Activated naive CD8-positive, alpha-beta T cell treated with anti-CD3 and anti-CD28 coated beads, Interleukin-2, amount 10 ng/mL, durations not matched to agents 7 days and 5 days (primary cell): ENCODE data around the gene ZBTB7B. TPM values are rescaled to one million over a fixed set of nuclear protein-coding genes. Genes with fewer than 3 reads are reported as not detected.

Experiments used
- ATAC-seq: fragments of 150-1000 bp; cut with Tn5 transposase; one replicate; pipeline ENCODE4 v1.10.0; 2021; ENCODE audit warnings: low read depth, moderate library complexity
- POLR2A ChIA-PET: fragments of 350-600 bp; sonication (Branson Sonifier 250); formaldehyde crosslinking; loops from one replicate; lab custom pipeline; 2021; ENCODE audit warnings: antibody characterized with exemption; lab: Charles Lee
- DNase-seq: peaks from one replicate; pipeline ENCODE4 v3.0.0; 2021
- H3K27ac Mint-ChIP-seq: one replicate; pipeline ENCODE4 v1.8.0; 2022; ENCODE audit warnings: mild to moderate bottlenecking, mixed read lengths
- H3K27me3 Mint-ChIP-seq: one replicate; pipeline ENCODE4 v1.8.0; 2022; ENCODE audit warnings: mild to moderate bottlenecking, moderate library complexity, mixed read lengths
- H3K36me3 Mint-ChIP-seq: one replicate; pipeline ENCODE4 v1.8.0; 2021; ENCODE audit warnings: mild to moderate bottlenecking, mixed read lengths
- H3K4me1 Mint-ChIP-seq: one replicate; pipeline ENCODE4 v1.8.0; 2021; ENCODE audit warnings: mixed read lengths
- H3K4me3 Mint-ChIP-seq: one replicate; pipeline ENCODE4 v1.8.0; 2022; ENCODE audit warnings: mild to moderate bottlenecking, moderate library complexity, mixed read lengths
- H3K9me3 Mint-ChIP-seq: one replicate; pipeline ENCODE4 v1.8.0; 2021; ENCODE audit warnings: mixed read lengths
- total RNA-seq, 2 experiments: library from RNA; stranded (reverse); gene quantifications; one replicate each; pipeline ENCODE4 v1.2.3, GENCODE V29; 2021

Gene ZBTB7B
- total RNA-seq, 2 experiments from 2014 or later = 41.4 to 48.4 TPM

DNA sequence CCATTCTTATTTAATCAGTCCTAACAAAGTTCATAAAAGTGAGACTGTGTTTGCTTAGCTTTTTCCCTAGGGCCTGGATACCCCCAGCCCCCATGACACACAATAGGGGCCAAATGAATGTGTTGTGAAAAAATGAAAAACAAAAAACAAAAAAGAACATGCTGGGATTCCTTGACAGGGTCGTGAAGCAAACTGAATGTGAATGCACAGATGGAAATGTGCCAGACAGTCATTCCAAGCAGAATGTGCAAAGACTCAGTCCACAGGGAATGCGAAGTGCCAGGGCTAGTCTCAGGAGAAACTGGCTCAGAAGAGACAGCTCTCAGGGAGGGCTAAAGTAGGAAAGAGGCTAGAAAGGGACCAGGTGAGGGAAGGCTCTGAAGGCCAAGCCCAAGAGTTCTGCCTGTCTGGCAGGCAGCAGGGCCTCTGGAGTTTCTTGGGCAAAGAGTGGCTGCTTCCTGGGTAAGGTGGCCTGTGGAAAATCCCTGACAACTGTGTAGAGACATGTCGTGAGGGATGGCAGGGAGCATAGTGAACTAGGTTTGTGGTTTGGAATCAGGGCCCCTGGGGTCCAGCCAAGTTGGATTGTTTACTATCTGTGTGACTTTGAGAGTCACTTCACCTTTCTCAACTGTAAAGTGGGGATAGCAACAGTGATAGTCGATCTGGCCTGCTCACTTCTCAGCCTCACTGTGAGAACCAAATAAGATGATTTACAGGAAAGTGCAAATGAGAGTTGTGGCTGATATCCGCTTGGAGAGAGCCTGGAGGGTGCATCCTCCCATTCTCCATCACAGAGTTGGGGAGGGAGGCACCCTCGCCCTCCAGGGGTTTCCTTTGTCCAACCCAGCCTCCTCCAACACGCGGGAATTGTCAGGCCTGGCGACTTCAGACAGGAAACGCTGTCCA, 47.3 kb downstream of the ZBTB7B start:
- H3K27ac Mint-ChIP-seq = no peak overlapping the region
- no peaks in the 10 kb centered on the region for H3K9me3 Mint-ChIP-seq
- peaks cover 25% of the 10 kb centered on the region for H3K4me1 Mint-ChIP-seq
- DNase-seq (no peak), ATAC-seq (no peak)
- no peaks in the 10 kb centered on the region for H3K27me3 Mint-ChIP-seq
- H3K4me3 Mint-ChIP-seq = peak overlapping the region; percentile 89
- H3K36me3 Mint-ChIP-seq = peaks cover 1% of the 10 kb centered on the region
- POLR2A ChIA-PET = interaction anchor here (0.7 to 1.6 kb wide), 8 partner anchors 8 to 114 kb away, joined by 3 to 7 read pairs (median 4); partner anchors contain the start of genes FLAD1 and PMVK

DNA sequence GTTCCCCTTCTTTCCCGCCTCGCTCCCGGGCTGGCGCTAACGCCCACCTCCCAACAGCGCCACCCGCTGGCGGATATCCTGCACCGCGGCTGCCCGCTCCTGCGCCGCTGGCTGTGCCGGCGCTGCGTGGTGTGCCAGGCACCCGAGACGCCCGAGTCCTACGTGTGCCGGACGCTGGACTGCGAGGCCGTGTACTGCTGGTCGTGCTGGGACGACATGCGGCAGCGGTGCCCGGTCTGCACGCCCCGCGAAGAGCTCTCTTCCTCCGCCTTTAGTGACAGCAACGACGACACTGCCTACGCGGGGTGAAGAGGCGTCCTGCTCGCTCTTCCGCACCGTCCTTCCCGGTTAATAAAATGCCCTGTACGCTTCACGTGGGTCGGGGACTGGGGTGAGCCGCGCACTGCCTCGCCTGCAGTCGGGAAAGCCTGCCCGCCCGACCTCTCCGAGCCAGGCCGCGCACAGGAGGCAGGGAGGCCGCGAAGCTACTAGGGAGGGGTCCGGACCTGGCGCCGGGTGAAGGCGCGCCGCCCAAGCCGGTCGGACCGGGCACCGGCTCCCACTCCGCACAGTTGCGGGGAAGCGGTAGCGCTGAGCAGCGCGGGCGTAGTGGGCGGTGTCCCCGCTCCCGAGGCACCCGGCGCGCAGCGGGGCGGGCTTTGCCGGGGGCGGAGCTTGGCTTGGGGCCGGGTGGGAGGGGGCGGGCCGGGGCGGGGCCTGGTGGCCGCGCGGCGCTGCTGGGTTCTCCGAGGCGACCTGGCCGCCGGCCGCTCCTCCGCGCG, 48.1 kb downstream of the ZBTB7B start, which contains the start of gene ADAM15:
TSS of gene ADAM15 (plus strand) at position 757 of the 782 bp plus-strand sequence. CDS start 71 bp downstream, outside the sequence.
- peak; percentile 79 for ATAC-seq
- Mint-ChIP-seq H3K36me3 (peaks cover 1% of the 10 kb centered on the region), H3K27me3 (no peaks in the 10 kb centered on the region), H3K27ac (peak within 1 kb of the TSS; percentile 77), H3K9me3 (no peaks in the 10 kb centered on the region), H3K4me1 (peaks cover 23% of the 10 kb centered on the region), H3K4me3 (peak within 1 kb of the TSS; percentile 89)
- peak; percentile 88 for DNase-seq
- POLR2A ChIA-PET = interaction anchor here (0.6 to 1.6 kb wide), 16 partner anchors 9 to 176 kb away, joined by 3 to 8 read pairs (median 4); partner anchors contain the start of genes EFNA4, FLAD1, PBXIP1 and PMVK

DNA sequence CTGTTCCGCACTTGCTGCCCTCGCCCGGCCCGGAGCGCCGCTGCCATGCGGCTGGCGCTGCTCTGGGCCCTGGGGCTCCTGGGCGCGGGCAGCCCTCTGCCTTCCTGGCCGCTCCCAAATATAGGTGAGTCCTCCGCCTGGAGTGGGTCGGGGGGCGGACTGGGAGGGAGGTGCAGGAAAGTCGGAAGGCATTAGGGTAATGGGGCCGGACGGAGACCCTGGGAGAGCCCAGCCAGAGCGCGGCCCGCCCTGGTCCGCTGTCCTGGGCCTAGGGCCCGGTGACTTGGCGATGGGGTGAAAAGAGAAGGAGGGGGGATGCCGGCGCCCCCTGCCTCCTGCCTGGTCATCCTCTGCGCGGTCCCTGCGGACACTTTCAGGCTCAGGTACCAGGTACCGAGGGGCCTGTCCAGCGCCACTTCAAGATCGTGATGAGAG, 48.8 kb downstream of the ZBTB7B start:
- H3K9me3 Mint-ChIP-seq = no peaks in the 10 kb centered on the region
- H3K36me3 Mint-ChIP-seq = peaks cover 1% of the 10 kb centered on the region
- H3K27me3 Mint-ChIP-seq = no peaks in the 10 kb centered on the region
- H3K4me1 Mint-ChIP-seq = peaks cover 23% of the 10 kb centered on the region
- DNase-seq (no peak), ATAC-seq (peak; percentile 13)
- H3K4me3 Mint-ChIP-seq = peak overlapping the region; percentile 88
- POLR2A ChIA-PET = interaction anchor here (0.6 to 1.6 kb wide), 14 partner anchors 8 to 176 kb away, joined by 3 to 8 read pairs (median 5); partner anchors contain the start of genes EFNA4, FLAD1, PBXIP1 and PMVK
- H3K27ac Mint-ChIP-seq = no peak overlapping the region

DNA sequence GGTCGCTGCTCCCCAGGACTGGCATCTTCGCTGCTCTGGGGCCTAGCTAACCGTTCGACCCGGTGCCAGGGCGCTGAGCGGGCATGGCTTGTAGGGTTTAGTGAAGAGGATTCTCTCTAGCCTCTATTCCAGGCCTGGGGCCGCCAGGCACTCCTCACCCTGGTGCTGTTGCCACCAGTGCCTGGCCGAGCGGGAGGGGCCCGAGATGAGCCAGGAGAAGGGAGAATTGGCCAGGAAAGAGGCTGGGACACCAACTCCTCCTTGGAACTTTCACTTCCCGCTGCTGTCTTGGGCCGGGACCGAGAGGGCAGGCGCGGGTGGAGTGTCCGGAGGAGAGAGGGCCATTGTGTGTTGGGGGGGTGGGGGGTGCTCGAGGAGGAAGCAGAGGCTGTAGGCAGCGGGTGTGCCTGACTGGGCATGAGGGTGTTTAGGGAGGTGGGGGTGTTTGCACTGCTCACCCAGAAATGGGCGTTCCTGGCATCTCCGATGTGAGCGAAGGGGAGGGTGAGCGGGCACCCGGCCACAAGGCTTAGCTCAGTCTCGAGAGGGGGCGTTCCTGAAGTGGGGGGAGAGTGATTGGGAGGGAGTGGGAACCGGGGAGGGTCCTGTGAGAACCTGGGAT, 49.3 kb downstream of the ZBTB7B start:
- H3K9me3 Mint-ChIP-seq = no peaks in the 10 kb centered on the region
- H3K4me3 Mint-ChIP-seq = peak overlapping the region; percentile 88
- H3K27ac Mint-ChIP-seq = peak overlapping the region; percentile 69
- POLR2A ChIA-PET = interaction anchor here (0.7 to 1.4 kb wide), 5 partner anchors 8 to 175 kb away, joined by 3 to 7 read pairs (median 3); partner anchors contain the start of genes EFNA4, PBXIP1 and PMVK
- H3K4me1 Mint-ChIP-seq = peaks cover 23% of the 10 kb centered on the region
- H3K27me3 Mint-ChIP-seq = no peaks in the 10 kb centered on the region
- DNase-seq (peak; percentile 62), ATAC-seq (peak; percentile 17)
- H3K36me3 Mint-ChIP-seq = peaks cover 1% of the 10 kb centered on the region

DNA sequence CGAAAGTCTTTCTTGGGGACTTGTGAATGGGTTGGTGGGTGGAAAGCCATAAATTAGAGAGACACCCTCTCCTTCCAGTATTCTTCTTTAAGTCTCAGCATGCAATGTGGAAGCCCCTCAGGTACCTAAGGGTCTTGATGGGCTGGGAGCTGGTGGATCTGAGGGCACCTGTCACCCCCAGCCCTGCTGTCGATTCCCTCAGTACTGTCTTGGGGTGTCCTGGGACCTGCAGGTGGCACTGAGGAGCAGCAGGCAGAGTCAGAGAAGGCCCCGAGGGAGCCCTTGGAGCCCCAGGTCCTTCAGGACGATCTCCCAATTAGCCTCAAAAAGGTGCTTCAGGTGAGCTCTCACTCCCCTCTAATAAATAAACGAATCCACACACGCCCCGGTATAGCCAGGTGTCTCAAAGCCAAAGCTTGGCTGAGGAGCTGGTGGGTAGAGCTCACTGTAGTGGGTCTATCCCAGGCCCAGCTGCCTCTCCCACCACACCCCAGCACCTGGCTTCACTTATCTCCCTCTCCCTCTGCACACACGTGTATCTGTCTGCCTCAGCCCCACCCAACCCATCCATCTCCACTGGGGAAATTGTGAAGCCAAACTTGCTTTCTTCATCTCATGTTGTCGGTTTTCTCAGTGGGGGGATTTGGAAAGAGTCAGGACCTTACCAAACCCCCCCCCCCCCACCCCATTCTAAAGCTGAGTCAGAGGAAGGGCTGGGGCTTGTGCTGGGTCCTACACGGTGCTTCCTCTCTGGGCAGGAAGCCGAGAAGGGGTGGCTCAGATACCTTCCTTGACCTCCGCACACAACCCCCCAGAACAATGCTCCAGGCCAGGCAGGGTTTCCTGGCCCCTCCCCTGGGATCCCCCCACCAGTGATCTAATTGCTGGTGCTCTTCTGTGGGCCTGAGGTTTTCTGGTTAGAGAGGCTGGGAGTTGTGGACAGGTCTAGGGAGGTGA, 50.1 kb downstream of the ZBTB7B start:
- H3K4me1 Mint-ChIP-seq = peaks cover 23% of the 10 kb centered on the region
- DNase-seq (no peak), ATAC-seq (no peak)
- H3K4me3 Mint-ChIP-seq = peak overlapping the region; percentile 88
- H3K36me3 Mint-ChIP-seq = peaks cover 1% of the 10 kb centered on the region
- POLR2A ChIA-PET = interaction anchor here (1.2 kb wide), 1 partner anchor 116 kb away, joined by 3 read pairs; the partner anchor contains the start of gene PMVK
- no peaks in the 10 kb centered on the region for H3K9me3 Mint-ChIP-seq
- H3K27ac Mint-ChIP-seq = peak overlapping the region; percentile 77
- H3K27me3 Mint-ChIP-seq = no peaks in the 10 kb centered on the region

DNA sequence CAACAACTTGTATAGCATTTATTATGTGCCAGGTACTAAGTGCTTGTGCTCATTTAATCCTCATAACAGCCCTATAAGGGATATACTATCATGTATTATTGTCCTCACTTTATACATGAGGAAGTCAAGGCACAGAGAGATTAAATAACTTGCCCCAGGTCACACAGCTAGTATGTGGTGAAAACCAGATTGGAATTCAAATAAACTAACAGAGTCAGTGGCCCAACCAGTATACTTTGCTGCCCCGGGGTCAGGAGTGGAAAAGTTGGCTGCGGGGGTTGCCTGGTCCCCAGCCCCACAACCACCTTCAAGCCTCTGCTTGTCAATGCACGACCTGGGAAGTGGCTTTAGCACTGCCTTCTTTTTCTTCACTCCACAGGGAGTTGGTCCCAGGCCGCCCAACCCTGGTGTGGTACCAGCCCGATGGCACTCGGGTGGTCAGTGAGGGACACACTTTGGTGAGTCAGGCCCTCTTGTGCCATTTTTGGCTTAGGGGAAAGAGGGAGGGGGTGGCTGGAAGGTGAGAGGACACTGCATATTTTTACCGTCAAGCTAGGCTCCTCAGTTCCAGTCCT, 51.0 kb downstream of the ZBTB7B start:
- Mint-ChIP-seq H3K4me1 (peaks cover 23% of the 10 kb centered on the region), H3K27ac (peak overlapping the region; percentile 77)
- POLR2A ChIA-PET = no interaction called here

DNA sequence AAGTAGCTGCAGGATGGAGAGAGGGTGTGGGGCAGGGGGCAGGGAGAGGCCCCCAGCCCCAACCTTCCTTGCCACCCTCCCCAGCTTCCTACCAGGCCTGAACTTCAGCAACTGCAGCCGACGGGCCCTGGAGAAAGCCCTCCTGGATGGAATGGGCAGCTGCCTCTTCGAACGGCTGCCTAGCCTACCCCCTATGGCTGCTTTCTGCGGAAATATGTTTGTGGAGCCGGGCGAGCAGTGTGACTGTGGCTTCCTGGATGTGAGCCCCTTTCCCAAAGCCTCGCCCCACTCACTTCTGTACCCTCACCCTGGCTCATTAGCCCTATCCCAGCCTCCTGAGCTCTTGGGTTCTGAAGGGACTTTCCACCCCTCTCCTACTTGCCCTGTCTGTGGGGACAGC, 54.5 kb downstream of the ZBTB7B start:
- Mint-ChIP-seq H3K4me1 (peaks cover 21% of the 10 kb centered on the region), H3K36me3 (peaks cover 1% of the 10 kb centered on the region), H3K27me3 (no peaks in the 10 kb centered on the region), H3K9me3 (no peaks in the 10 kb centered on the region), H3K27ac (no peak overlapping the region), H3K4me3 (no peak overlapping the region)
- no peak for DNase-seq
- POLR2A ChIA-PET = no interaction called here
- ATAC-seq = no peak

More for the DNA sequence above, 51.0 kb downstream of the ZBTB7B start:
- no peaks in the 10 kb centered on the region for H3K27me3 Mint-ChIP-seq
- DNase-seq (no peak), ATAC-seq (no peak)
- peaks cover 1% of the 10 kb centered on the region for H3K36me3 Mint-ChIP-seq
- no peaks in the 10 kb centered on the region for H3K9me3 Mint-ChIP-seq
- H3K4me3 Mint-ChIP-seq = peak overlapping the region; percentile 77

DNA sequence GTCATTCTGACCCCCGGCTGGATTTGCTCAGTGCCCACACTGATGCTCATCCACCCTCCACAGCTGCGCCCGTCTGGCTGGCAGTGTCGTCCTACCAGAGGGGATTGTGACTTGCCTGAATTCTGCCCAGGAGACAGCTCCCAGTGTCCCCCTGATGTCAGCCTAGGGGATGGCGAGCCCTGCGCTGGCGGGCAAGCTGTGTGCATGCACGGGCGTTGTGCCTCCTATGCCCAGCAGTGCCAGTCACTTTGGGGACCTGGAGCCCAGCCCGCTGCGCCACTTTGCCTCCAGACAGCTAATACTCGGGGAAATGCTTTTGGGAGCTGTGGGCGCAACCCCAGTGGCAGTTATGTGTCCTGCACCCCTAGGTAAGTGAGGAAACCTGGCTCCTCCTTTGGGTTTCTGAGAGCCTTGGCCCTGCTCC, 55.2 kb downstream of the ZBTB7B start:
- Mint-ChIP-seq H3K4me1 (peaks cover 19% of the 10 kb centered on the region), H3K9me3 (no peaks in the 10 kb centered on the region), H3K4me3 (no peak overlapping the region), H3K27ac (no peak overlapping the region), H3K27me3 (no peaks in the 10 kb centered on the region), H3K36me3 (peaks cover 1% of the 10 kb centered on the region)
- DNase-seq (no peak), ATAC-seq (no peak)
- POLR2A ChIA-PET = interaction anchor here (0.5 kb wide), 1 partner anchor 8 kb away, joined by 3 read pairs; no protein-coding TSS in a partner anchor

DNA sequence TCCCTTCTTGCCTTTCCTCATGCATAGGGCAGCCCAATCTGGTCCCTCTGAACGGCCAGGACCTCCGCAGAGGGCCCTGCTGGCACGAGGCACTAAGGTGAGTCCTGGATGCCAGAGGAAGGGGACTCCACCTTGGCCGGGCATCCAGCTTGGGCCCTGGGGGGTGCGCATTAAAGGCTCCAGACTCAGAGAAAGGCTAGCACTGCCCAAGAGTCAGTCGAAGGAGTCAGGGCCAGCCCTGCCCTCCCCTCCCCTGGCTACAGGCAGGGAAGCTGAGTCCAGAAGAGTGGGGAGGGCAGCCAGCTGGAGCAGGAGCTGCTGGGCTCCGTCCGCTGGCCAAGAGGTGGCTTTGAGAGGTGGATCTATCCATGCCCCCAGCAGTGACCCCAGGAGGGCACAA, 58.1 kb downstream of the ZBTB7B start:
- no peak for ATAC-seq
- H3K36me3 Mint-ChIP-seq = no peaks in the 10 kb centered on the region
- POLR2A ChIA-PET = interaction anchor here (0.5 to 2.5 kb wide), 7 partner anchors 16 to 100 kb away, joined by 3 to 9 read pairs (median 3); partner anchors contain the start of gene PYGO2
- H3K4me1 Mint-ChIP-seq = peaks cover 29% of the 10 kb centered on the region
- no peak overlapping the region for H3K4me3 Mint-ChIP-seq
- no peak for DNase-seq
- H3K27me3 Mint-ChIP-seq = peaks cover 5% of the 10 kb centered on the region
- H3K9me3 Mint-ChIP-seq = no peaks in the 10 kb centered on the region
- H3K27ac Mint-ChIP-seq = no peak overlapping the region

DNA sequence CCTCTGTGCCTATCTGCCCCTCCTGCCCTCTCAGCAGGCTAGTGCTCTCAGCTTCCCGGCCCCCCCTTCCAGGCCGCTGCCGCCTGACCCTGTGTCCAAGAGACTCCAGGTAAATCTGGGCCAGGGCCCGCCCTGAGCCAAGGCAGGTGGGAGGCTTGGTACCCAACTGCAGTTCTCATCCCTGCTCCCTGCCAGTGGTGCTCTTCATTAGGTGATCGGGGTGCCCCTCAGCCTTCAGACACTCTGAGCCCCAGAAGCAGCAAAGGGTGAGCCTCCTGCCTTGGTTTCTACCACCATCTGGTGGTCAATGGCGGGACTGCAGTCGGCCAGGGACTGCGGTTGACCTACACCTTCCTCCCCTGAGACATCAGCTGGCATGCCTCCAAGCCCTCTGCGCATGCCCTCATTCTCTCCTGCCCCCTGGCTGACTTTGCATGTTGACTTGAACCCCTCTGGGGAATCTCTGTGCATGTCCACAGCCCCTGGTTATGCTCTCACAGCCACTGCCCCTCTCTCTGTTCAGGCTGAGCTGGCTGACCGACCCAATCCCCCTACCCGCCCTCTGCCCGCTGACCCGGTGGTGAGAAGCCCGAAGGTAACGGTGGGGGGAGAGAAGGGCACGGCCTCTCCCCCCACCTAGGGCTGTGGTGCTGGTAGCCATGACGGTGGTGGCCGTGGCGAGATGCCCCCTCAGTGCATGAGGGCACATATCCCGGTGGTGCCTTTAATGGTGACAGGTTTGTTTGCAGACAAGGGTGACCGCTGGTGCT, 59.0 kb downstream of the ZBTB7B start:
- Mint-ChIP-seq H3K9me3 (no peaks in the 10 kb centered on the region), H3K4me1 (peaks cover 29% of the 10 kb centered on the region), H3K27ac (peak overlapping the region; percentile 65), H3K4me3 (peak overlapping the region; percentile 30), H3K36me3 (peaks cover 3% of the 10 kb centered on the region), H3K27me3 (peaks cover 5% of the 10 kb centered on the region)
- ATAC-seq = peak; percentile 64
- POLR2A ChIA-PET = interaction anchor here (0.5 to 2.5 kb wide), 9 partner anchors 12 to 101 kb away, joined by 3 to 9 read pairs (median 3); partner anchors contain the start of gene PYGO2
- peak; percentile 98 for DNase-seq
